Activated T-cell treated with anti-CD3 and anti-CD28 coated beads, Interleukin-2, amount 50 U/mL, for 24 hours (primary cell): ENCODE data around the gene TRPM3.

Experiments
- DNase-seq: peaks from one replicate; pipeline ENCODE4 v3.0.0-alpha.2; 2020
- H3K27ac Mint-ChIP-seq: 2 replicates; pipeline ENCODE4 v1.8.0; 2020; ENCODE audit warnings: mild to moderate bottlenecking, mixed read lengths
- H3K27me3 Mint-ChIP-seq: 2 replicates; pipeline ENCODE4 v1.8.0; 2020; ENCODE audit warnings: mixed read lengths
- H3K36me3 Mint-ChIP-seq: 2 replicates; pipeline ENCODE4 v1.8.0; 2020; ENCODE audit warnings: low read depth, mixed read lengths
- H3K4me1 Mint-ChIP-seq: 2 replicates; pipeline ENCODE4 v1.8.0; 2020; ENCODE audit warnings: low read depth, mixed read lengths
- H3K4me3 Mint-ChIP-seq: 2 replicates; pipeline ENCODE4 v1.8.0; 2020; ENCODE audit warnings: mild to moderate bottlenecking, moderate library complexity, mixed read lengths
- H3K9me3 Mint-ChIP-seq: 2 replicates; pipeline ENCODE4 v1.8.0; 2020; ENCODE audit warnings: mixed read lengths

TRPM3 gene

GRCh38 chr9:70569070-70569772 lies 552.2 kb downstream of the TRPM3 start:
- no peak for DNase-seq
- no peaks in the 10 kb centered on the region for H3K36me3 Mint-ChIP-seq
- H3K9me3 Mint-ChIP-seq: no peaks in the 10 kb centered on the region
- H3K27me3 Mint-ChIP-seq: no peaks in the 10 kb centered on the region
- H3K4me3 Mint-ChIP-seq: no peak overlapping the region
- H3K4me1 Mint-ChIP-seq: peaks cover 27% of the 10 kb centered on the region
- no peak overlapping the region for H3K27ac Mint-ChIP-seq

- Mint-ChIP-seq H3K4me3 (no peak overlapping the region), H3K4me1 (peaks cover 43% of the 10 kb centered on the region), H3K9me3 (no peaks in the 10 kb centered on the region), H3K36me3 (no peaks in the 10 kb centered on the region), H3K27me3 (no peaks in the 10 kb centered on the region), H3K27ac (no peak overlapping the region)
- no peak for DNase-seq
Observed at GRCh38 chr9:70567511-70567910, 553.9 kb downstream of the TRPM3 start.

- Mint-ChIP-seq H3K4me1 (peaks cover 49% of the 10 kb centered on the region), H3K27ac (peak overlapping the region; percentile 47), H3K36me3 (no peaks in the 10 kb centered on the region), H3K9me3 (no peaks in the 10 kb centered on the region), H3K4me3 (no peak overlapping the region), H3K27me3 (no peaks in the 10 kb centered on the region)
- DNase-seq: no peak
Observed at GRCh38 chr9:70566751-70567150, 554.7 kb downstream of the TRPM3 start.

- H3K36me3 Mint-ChIP-seq: no peaks in the 10 kb centered on the region
- peak overlapping the region; percentile 53 for H3K27ac Mint-ChIP-seq
- peaks cover 50% of the 10 kb centered on the region for H3K4me1 Mint-ChIP-seq
- no peak overlapping the region for H3K4me3 Mint-ChIP-seq
- H3K27me3 Mint-ChIP-seq: no peaks in the 10 kb centered on the region
- no peaks in the 10 kb centered on the region for H3K9me3 Mint-ChIP-seq
- no peak for DNase-seq
Observed at GRCh38 chr9:70566066-70566465, 555.4 kb downstream of the TRPM3 start.

GRCh38 chr9:70564468-70565335 lies 556.7 kb downstream of the TRPM3 start:
- Mint-ChIP-seq H3K4me1 (peaks cover 50% of the 10 kb centered on the region), H3K36me3 (no peaks in the 10 kb centered on the region), H3K27ac (peak overlapping the region; percentile 97)

GRCh38 chr9:70563431-70564204 lies 557.8 kb downstream of the TRPM3 start:
- no peaks in the 10 kb centered on the region for H3K9me3 Mint-ChIP-seq
- peaks cover 50% of the 10 kb centered on the region for H3K4me1 Mint-ChIP-seq
- peak; percentile 58 for DNase-seq
- H3K36me3 Mint-ChIP-seq: no peaks in the 10 kb centered on the region
- H3K4me3 Mint-ChIP-seq: peak overlapping the region; percentile 60
- H3K27me3 Mint-ChIP-seq: no peaks in the 10 kb centered on the region
- peak overlapping the region; percentile 97 for H3K27ac Mint-ChIP-seq

More at GRCh38 chr9:70564468-70565335, 556.7 kb downstream of the TRPM3 start:
- DNase-seq: no peak
- Mint-ChIP-seq H3K27me3 (no peaks in the 10 kb centered on the region), H3K4me3 (peak overlapping the region; percentile 60), H3K9me3 (no peaks in the 10 kb centered on the region)

GRCh38 chr9:70563010-70563409 lies 558.4 kb downstream of the TRPM3 start:
- peak overlapping the region; percentile 97 for H3K27ac Mint-ChIP-seq
- peaks cover 52% of the 10 kb centered on the region for H3K4me1 Mint-ChIP-seq
- no peaks in the 10 kb centered on the region for H3K27me3 Mint-ChIP-seq
- DNase-seq: no peak
- peak overlapping the region; percentile 60 for H3K4me3 Mint-ChIP-seq
- H3K9me3 Mint-ChIP-seq: no peaks in the 10 kb centered on the region
- no peaks in the 10 kb centered on the region for H3K36me3 Mint-ChIP-seq

- DNase-seq: no peak
- Mint-ChIP-seq H3K4me3 (no peak overlapping the region), H3K36me3 (no peaks in the 10 kb centered on the region), H3K27ac (no peak overlapping the region), H3K4me1 (peaks cover 49% of the 10 kb centered on the region), H3K9me3 (no peaks in the 10 kb centered on the region), H3K27me3 (no peaks in the 10 kb centered on the region)
Observed at GRCh38 chr9:70561786-70562395, 559.5 kb downstream of the TRPM3 start.

GRCh38 chr9:70561111-70561510 lies 560.3 kb downstream of the TRPM3 start:
- DNase-seq: no peak
- Mint-ChIP-seq H3K27ac (no peak overlapping the region), H3K4me1 (peaks cover 42% of the 10 kb centered on the region), H3K9me3 (no peaks in the 10 kb centered on the region), H3K36me3 (no peaks in the 10 kb centered on the region), H3K27me3 (no peaks in the 10 kb centered on the region), H3K4me3 (no peak overlapping the region)

GRCh38 chr9:70559102-70559501 lies 562.3 kb downstream of the TRPM3 start:
- H3K4me1 Mint-ChIP-seq: peaks cover 24% of the 10 kb centered on the region
- H3K9me3 Mint-ChIP-seq: no peaks in the 10 kb centered on the region

GRCh38 chr9:70557661-70558369 lies 563.6 kb downstream of the TRPM3 start:
- no peak overlapping the region for H3K27ac Mint-ChIP-seq
- peaks cover 18% of the 10 kb centered on the region for H3K4me1 Mint-ChIP-seq
- H3K36me3 Mint-ChIP-seq: no peaks in the 10 kb centered on the region
- no peak for DNase-seq
- H3K27me3 Mint-ChIP-seq: no peaks in the 10 kb centered on the region
- no peaks in the 10 kb centered on the region for H3K9me3 Mint-ChIP-seq
- no peak overlapping the region for H3K4me3 Mint-ChIP-seq

More at GRCh38 chr9:70559102-70559501, 562.3 kb downstream of the TRPM3 start:
- Mint-ChIP-seq H3K27ac (no peak overlapping the region), H3K36me3 (no peaks in the 10 kb centered on the region), H3K4me3 (no peak overlapping the region), H3K27me3 (no peaks in the 10 kb centered on the region)
- no peak for DNase-seq

- peaks cover 9% of the 10 kb centered on the region for H3K4me1 Mint-ChIP-seq
- H3K9me3 Mint-ChIP-seq: no peaks in the 10 kb centered on the region
- no peaks in the 10 kb centered on the region for H3K36me3 Mint-ChIP-seq
- no peaks in the 10 kb centered on the region for H3K27me3 Mint-ChIP-seq
- no peak for DNase-seq
- no peak overlapping the region for H3K27ac Mint-ChIP-seq
- H3K4me3 Mint-ChIP-seq: no peak overlapping the region
Observed at GRCh38 chr9:70556771-70557170, 564.6 kb downstream of the TRPM3 start.

GRCh38 chr9:70554881-70555280 lies 566.5 kb downstream of the TRPM3 start:
- no peaks in the 10 kb centered on the region for H3K36me3 Mint-ChIP-seq
- no peaks in the 10 kb centered on the region for H3K27me3 Mint-ChIP-seq
- DNase-seq: no peak
- no peak overlapping the region for H3K27ac Mint-ChIP-seq
- H3K4me3 Mint-ChIP-seq: no peak overlapping the region
- no peaks in the 10 kb centered on the region for H3K9me3 Mint-ChIP-seq
- peaks cover 9% of the 10 kb centered on the region for H3K4me1 Mint-ChIP-seq
